GM18870 (cell line): ENCODE measurements around the gene PLEKHA6.

Source experiments
- ATAC-seq: cut with Tn5 transposase; IDR thresholded peaks from one replicate; pipeline ENCODE4 v1.9.1; 2021; ENCODE audit warnings: moderate library complexity; ENCODE audit not compliant: unreplicated experiment

The PLEKHA6 gene

DNA sequence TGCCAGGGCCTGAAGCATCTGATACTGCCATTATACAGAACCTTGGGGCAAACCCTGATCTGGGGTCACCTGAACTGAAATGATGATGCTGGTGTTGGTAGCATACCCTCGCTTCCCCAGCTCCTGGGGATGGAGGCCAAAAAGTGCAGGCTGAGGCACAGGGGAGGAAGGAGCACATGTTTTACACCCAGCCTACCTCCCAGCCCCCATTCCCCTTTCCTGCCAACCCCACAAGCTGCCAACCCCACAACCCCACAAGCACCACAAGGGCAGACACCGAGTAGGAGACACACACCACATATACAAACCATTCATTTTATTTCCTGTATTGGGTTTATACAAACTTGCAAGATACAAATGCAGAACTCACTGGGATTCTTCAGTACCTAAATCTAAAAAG is 141.2 kb downstream of the PLEKHA6 start:
- ATAC-seq: no peak

DNA sequence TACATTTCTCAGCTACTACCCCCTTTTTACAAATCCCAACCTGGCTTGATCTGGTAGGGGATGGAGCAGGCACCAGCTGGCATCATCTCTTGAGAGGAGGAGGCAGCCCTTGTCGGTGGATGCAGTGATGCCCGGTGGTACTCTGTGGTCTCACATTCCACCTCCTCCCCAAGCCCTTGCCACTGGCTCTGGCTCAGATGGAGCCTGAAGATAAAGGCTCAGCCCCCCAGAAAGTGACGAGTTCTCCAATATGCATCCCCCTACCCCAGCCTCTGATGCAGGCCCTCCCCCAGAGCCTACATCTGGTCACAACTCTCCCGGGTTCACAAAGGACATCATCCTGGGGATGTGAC is 142.1 kb downstream of the PLEKHA6 start:
- ATAC-seq: no peak

DNA sequence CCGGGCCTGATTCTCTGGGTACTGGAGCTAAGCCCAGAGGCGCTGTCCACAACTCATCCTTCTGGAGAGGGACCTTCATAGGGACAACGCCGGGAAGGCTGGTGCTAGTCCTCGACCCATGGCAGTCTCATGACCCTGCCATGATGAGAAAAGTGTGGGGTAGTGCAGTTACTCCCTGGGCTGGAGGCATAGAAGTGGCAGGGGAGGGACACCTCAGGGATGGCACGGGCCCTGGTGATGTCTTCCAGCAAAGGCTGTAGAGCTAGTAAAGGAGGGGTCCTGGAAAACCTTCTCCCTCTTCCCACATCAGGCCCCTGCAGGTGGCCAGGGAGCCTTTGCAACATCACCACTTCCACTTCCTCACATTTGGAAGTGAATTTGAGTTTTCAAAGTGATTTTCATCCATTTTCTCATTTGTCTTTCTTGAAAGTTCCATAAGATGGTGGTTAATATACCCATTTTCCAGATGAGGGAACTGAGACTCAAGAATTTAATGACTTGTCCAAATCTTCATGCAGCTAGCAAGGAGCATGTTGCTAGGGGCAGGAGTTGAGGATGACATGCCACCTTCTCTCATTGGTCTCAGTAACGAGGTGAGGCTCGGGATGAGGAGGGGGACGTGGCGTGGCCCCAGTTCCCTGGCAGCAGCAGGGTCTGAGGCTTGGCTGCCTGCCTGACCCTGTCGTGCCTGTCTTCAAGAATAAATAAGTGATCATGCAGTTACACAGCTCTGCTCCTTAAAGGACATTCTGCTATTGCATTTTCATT is 142.7 kb downstream of the PLEKHA6 start:
- no peak for ATAC-seq

DNA sequence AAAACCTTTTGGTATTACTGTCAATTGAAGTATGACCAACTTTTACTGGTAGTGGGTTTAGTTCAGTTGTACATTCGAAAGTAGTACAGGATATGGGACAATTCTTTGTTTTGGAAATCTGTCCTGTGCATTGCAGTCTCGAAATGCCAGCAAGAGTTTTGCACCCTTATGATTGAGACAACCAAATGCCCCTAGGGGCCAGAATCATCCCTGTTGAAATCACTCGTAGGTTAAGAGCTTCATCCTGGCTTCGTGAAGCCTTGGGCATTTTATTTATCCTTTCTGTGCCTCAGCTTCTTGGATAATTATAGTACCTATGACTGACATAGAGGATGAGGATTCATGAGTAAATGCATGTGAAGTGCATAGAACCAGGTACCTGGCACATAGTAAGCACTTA is 143.5 kb downstream of the PLEKHA6 start:
- no peak for ATAC-seq

DNA sequence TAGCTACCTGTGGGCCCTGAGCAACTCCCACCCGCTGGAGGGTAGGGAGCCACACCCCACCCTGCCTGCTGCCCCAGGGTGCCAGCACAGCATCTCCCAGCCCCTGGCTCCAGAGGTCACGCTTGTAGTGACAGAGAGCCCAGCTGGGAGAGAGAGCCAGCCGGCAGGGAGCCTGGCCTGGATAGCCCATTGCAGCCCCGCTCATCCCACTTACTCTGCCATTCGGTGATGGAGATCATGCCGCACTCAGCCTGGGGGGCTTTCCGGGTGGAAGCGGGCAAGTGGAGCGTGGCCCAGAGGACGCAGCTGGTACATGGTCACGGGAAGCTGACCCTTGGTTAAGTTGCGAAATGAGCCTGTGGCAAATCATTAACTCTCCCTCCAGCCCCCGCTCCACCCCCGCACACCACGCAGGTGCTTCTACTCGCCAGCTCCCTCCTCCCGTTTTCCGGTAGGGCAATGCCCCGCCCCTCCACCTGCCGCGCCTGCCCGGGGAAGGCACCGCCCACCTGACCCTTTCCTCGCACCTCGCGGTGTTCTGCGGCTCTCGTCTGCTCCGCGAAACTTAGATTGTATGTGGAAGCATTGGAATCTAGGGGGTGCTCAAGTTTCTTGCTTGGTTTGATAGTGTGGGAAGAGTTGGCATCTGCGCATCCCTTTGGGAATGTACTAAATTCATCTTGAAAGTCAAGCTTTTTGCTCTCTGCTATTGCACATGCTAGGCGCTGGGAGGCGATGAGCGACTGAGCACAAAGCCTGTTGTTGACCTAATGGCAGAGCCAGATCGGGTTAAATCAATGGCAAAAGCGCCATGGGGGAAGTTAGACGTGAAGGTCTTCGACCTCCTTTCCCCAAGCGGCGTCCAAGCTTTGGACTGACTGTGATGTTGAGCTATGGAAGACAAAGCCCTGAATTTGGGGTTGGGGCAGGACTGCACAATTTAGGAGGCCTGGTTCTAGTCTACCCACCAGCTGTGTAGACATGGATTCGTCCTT is 145.8 kb downstream of the PLEKHA6 start, which contains the start of gene GOLT1A:
GOLT1A (minus strand) TSS at position 321 of the 995 bp plus-strand sequence; CDS start at position 239, 82 bp downstream.
- ATAC-seq: no peak

DNA sequence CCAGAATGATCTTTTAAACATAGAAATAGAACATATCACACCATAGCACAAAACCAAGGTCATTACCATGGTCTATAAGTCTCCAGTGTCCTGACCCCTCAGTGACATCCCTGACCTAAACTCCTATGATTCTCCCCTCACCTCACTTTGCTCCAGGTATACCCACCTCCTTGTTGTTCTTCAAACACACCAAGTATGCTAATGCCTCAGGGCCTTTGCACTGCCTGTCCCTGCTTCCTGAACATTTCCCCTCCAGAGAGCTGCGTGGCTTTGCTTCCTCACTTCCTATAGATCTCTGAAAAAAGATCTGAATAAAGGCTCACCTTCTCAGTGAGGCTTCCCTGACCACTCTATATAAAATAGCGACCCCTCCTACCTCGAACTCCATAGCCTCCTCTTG is 147.0 kb downstream of the PLEKHA6 start:
- ATAC-seq: no peak

DNA sequence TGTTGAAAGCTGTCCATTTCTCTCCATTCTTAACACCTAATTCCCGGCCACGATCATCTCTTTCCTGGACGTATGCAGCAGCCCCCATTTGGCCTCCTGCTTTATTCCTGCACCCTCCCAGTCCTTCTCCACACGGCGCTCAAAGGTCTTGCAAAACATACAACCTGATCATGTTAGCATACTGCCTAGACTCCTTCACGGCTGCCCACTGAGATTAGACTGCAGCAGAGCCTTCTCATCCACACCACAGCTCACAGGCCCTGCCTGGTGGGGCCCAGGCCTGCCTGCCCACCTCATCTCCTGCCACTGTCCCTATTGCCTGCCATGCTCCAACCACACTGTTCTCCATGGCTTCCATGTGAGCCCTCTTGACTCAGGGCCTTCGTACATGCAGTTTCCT is 148.7 kb downstream of the PLEKHA6 start:
- ATAC-seq: no peak

DNA sequence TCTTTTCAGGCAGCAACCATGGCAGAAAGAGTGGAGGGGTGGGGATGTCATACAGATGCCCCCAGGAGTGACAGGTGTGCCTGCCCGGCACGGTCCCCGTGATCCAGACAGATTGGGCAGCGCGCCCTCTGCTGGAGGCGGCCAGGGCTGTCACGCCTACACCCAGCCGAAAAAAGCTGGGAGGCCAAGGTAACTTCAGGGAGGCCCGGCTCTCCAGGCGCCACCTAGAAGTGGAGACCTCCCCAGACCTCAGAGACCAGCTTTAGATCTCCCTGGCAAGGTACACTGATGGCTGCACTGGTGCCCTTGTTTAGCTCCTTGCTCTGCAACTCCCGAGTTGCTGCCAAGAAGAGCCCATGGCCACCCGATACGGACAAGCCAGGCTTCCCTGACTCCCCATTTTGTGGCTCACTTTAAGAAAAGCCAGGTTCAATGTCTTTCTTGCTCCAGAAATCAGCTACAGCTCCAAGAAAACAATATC is 152.6 kb downstream of the PLEKHA6 start:
- no peak for ATAC-seq

DNA sequence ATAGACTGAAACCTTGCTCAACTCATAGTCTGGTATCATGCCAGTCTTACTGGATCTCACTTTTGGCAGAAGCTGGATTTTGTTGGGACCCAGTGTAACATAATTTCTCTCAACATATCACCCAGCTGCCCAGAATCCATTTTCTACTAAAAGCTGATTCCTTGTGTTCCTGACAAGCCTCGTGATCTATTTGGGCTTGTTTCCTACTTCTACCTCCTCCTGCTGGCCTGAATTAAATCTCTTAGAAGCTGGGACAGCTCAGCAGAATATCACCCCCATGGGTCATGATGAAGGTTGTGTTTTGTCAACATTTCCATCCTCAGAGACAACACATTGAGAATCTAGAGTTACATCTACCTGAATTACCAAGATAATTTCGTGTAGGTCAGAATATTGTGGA is 153.6 kb downstream of the PLEKHA6 start:
- ATAC-seq: no peak

DNA sequence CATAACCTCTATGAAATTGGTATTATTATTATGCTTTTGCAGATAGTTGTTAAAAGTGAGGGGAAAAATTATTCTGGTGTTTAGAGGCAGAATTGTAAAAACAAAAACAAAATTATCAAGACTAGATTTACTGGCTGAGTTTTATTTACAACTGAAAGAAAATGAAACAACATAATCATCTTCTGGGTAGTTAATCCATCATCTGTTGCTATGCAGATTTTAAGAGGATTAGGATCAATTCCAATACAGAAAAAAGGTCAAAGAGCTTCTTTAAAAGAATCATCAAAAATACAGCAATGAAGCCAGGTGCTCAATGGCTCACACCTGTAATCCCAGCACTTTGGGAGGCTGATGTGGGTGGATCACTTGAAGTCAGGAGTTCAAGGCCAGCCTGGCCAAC is 154.2 kb downstream of the PLEKHA6 start:
- no peak for ATAC-seq

DNA sequence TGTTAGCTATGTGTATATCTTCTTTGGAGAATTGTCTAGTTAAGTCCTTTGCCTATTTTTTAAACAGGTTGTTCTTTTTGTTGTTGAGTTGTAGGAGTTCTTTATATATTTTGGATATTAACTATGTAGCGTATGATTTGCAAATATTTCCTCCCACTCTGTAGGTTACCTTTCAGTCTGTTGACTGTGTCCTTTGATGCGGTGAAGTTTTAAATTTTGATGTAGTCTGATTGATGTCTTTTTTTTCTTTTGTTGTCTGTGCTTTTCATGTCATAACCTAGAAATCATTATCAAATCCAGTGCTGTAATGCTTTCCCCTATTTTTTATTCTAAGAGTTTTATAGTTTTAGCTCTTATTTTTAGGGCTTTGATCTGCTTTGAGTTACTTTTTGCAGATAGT is 154.8 kb downstream of the PLEKHA6 start:
- no peak for ATAC-seq

DNA sequence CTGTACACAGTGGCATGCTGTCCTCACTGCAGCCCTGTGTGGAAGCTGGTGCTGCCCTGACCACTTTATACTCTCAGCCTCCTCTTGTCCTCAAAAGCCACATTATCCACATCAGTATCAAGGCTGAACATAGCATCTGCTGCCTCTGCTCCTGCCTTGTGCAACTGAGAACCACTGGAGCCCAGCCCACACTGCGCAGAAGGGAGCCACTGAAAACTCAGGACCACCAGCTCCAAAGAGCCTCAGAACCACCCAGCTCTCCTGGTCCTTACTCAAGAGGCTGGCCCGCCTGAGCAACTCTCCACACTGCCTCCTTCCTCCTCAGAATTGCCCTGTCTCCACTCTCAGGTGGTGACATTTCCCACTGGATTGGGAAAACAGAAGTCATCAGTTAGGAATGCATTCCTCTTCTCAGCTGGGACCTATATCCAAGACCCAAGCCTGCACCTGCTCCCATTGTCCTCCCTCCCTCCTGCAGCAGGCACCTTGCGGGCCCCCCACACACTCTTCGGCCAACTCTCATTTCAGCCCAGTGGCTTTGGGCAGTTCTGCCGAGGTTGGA is 156.4 kb downstream of the PLEKHA6 start:
- ATAC-seq: no peak

DNA sequence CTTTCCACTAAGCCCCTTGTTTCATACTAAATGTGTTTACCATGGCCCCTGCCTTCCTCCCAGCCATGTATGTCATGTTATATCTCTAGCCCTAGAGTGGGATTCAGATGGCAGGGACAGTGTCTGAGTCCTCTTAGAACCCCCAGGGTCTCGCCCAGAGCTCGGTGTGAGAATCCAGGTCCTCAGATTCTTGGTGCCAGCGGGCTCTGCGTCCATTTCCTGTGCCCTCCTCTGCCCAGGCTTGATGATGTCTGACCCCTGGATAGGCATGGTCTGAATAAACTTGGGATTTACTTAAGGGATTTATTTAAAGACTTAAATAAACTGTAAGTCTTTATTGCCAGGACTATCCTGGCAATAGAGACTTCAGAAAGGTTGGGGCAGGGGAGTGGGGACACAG is 157.2 kb downstream of the PLEKHA6 start:
- ATAC-seq: no peak

DNA sequence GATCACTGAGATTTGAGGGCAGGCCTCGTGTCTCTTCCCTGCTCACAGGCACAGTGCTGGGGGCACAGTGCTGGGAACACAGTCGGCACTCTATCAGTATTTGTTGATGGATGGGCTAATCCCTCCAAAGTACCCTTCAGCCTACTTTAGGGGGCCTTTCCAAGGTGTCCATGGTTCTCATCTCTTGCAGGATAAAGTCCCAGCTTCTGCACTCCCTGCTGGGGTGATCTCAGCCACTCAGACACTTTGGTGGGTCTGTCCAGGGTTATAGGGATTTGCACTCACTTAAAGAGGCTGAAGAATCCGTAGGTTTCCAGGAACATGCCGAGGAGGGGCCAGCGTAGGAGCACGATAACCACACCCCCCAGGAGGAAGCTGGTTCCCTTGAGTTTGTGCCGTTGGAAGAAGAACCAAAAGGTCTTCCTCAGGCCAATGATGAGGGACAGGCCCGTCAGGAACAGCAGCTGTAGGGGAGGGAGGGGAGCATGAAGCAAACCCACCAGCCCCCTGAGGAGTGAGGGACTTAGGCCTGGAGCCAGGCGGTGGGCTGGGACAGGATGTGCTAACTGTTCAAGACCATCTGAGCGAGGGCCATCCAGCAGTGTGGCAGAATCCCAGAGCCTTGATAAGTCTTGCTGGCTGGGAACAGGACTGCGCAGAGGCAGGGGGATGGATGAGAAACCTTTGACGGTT is 158.2 kb downstream of the PLEKHA6 start:
- ATAC-seq: no peak

DNA sequence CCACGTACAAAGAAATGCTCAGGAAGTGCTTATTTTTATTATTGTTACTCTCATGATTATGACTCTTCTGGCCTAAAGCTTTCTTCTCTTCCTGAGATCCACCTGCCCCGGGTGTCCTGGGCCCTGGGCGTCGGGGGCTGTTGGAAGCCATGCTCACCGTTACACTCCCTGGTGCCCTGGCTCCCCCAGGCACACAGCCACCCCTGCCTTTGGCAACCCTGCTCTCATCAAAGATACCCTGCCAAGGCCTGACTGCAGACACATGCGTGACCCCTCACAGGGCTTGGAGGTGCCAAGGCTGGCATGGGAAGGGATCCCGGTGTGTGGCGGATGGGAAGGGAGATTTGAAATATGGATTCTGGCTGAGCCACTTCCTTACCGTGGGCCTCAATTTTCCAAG is 160.2 kb downstream of the PLEKHA6 start:
- no peak for ATAC-seq

DNA sequence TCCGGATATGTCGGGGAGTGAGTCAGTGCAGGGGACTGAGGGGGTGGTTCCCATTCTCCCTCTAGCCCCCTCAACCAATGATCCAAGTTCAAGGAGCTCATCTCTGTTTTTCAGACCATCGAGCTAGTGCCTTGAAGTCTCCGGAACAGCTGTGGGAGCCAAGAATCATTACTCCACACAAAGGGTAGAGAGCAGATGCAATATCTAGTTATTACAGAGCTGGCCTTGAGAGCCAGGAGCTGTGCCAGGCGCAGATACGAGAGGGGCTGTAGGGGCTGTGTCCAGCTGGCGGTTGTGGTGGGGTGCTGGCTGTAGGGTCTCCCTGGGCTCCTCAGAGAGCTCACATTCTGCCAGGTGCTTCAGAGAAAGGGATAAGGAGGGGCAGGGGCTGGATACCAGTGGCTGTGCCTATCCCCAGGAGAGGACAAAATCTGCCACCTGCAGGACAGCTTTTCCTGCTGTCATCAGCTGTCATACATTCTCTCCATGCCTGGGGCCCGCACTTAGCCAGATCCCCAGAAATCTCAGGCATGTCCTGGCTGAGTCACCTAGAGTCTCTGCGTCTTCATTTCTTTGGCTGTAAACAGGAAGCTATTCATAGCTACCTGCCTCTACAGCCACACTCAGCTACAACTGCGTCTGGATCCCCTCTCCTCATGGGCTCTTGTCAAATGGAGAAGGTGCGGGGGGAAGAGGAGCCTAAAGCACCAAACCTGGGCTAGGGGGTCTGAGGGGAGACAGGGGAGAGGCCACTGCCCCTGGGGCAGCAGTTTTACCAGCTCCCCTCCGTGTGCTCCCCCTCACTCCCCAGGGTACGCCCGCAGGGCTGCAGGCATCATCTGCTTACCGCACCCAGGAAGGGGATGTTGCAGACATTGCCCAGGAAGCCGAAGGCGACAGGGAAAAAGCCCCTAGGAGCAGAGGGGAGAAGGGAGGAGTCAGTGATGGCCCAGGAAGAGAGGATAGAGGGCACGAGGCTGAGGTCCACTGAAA is 161.1 kb downstream of the PLEKHA6 start:
- no peak for ATAC-seq

DNA sequence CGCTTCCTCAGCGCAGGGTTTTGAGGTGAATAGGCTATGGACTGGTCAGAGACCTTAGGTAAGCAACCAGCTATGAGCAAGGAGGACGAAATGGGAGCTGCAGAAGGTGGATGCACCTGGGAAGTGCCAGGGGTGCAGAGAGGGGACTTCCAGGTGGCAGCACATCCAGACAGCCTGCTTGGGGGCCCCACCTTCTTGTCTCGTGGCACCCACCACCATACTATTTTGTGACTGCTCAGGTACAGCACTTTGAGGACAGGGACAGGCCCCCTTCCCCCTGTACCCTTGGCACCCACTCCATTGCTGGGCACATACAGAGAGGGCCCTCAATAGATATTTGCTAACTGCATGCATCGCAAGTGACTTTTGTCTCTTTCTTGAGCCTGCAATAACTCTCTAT is 162.7 kb downstream of the PLEKHA6 start:
- no peak for ATAC-seq

DNA sequence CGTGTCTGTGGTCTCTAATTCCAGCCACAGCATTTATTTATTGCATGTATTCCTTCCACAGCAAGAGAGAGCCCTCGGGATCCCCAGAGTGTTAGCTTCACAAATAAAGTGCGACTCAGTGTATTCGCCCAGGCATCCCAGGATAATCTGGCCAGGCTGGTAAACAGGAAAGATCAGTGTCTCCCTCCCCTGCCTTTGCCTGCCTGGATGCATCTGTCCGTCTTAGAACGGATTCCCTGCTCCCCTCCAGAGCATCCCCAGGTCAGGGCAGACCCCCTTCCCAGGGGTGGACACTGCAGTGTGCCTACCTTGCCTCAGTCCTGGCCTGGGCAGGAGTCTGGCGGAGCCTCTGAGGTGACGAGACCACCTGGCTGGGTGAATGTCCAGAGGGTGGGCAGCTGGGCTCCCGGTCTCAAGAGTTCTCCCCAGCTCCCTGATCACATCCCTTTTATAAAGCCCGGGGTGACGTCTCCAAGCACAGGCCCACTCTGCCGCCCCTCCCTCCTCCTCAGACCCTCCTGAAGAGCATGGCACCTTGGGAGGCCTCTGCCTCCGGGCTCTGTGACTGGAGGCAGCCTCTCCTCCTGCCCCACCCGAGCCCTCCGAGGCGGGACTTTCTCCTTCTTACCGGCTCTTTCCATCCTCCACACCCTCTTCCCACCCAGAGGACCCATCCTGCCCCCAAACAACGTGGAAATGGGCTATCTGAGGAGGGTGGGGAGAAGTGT is 163.5 kb downstream of the PLEKHA6 start, which contains the start of gene KISS1:
KISS1 (minus strand) TSS at position 424 of the 728 bp plus-strand sequence. CDS start 3,615 bp downstream, outside the sequence.
- no peak for ATAC-seq

DNA sequence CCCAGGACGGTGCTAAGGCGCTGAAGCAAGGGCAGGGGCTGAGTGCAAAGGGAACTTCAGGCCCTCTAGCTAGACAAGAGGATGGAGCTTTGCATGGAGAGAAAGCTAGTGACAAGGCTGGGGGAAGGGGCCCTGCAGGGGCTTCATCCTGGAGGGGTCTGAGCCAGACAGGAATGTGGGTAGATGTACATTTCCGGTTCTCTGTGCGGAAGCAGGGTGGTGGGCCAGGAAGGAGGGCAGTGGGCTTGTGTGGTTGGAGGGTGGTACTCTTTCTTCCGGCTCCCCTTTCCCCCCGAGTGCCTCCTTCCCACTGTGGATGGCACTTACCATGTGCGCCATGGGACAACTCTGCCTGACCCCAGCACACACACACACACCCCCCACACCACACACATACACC is 165.0 kb downstream of the PLEKHA6 start:
- ATAC-seq: no peak
